GM18520 (cell line): ENCODE data around the gene SPRYD3.
"Not testable (repeated sequence)": the region's sequence is repeated elsewhere in the genome, so short reads cannot be mapped to it uniquely, and the experiment has no call there.

ENCODE experiments used
- ATAC-seq: cut with Tn5 transposase; IDR thresholded peaks from one replicate; pipeline ENCODE4 v1.9.1; 2021; ENCODE audit not compliant: unreplicated experiment

SPRYD3 gene

GRCh38 chr12:53102883-53103807, 24.0 kb upstream of the SPRYD3 start, which contains the start of gene SOAT2:
TSS of gene SOAT2 (plus strand) at chr12:53103486. CDS start at chr12:53103578, 92 bp downstream.
- ATAC-seq, result no peak

GRCh38 chr12:53101931-53102781, 23.0 kb upstream of the SPRYD3 start:
- no peak for ATAC-seq

DNA sequence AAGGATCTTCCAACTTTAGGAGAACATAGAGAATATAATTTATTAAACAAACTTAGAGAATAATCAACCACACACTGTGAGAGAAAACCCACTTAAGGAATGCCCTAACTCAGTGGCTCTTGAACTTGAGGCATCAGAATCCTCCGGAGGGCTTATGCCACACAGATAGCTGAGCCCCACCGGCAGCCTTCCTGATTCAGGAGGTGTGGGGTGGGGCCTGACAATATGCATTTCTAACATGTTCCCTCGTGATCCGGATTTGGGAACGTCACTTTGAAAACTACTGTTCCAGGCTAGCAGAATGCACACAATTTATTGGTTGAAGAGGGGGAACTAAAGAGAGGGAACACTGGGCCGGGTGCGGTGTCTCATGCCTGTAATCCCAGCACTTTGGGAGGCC, 22.1 kb upstream of the SPRYD3 start:
- no peak for ATAC-seq

- ATAC-seq, result no peak
Measured at GRCh38 chr12:53100466-53101151, 21.4 kb upstream of the SPRYD3 start.

DNA sequence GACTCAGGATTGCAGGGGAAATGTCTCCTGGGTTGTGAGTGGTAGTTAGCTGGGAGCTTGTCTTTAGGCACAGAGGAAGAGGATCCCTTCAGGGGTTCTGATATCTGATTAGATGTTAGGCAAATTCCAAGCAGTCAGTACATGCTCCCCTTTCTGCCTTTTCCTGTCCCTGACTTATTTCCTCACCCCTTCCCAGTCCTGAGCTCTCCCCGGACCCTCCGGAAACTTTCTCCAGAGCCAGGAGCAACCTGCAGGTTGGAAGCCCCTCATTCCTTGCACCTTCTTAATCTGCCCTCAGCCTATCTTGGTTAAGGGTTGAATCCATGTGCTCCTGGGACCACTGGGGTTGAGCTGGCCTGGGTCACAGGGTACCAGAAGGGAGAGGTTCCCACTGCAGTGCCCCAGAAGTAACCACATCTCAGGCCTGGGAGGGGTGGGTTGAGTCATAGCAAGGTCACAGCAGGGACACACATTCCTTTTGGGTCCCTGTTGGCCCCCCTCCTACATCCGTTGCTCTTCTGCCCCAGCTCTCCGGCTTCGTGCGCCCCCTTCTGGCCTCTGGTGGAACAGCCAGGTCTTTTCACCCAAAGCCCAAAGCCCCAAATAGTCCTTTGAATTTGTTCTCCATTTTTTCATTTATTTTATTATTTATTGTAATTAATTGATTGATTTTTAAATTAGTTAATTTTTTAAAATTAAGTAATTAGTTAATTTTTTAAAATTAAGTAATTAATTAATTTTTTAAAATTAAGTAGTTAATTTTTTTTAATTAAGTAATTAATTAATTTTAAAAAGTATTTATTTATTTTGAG, 20.1 kb upstream of the SPRYD3 start:
- no peak for ATAC-seq

- no peak for ATAC-seq
Measured at GRCh38 chr12:53098354-53098981, 19.3 kb upstream of the SPRYD3 start.

- ATAC-seq, result no peak
Measured at GRCh38 chr12:53097564-53098353, 18.6 kb upstream of the SPRYD3 start, which contains the start of gene IGFBP6. TSS of gene IGFBP6 (plus strand) at chr12:53097667. CDS start at chr12:53097718, 51 bp downstream.

- no peak for ATAC-seq
Measured at GRCh38 chr12:53097207-53097563, 18.0 kb upstream of the SPRYD3 start.

DNA sequence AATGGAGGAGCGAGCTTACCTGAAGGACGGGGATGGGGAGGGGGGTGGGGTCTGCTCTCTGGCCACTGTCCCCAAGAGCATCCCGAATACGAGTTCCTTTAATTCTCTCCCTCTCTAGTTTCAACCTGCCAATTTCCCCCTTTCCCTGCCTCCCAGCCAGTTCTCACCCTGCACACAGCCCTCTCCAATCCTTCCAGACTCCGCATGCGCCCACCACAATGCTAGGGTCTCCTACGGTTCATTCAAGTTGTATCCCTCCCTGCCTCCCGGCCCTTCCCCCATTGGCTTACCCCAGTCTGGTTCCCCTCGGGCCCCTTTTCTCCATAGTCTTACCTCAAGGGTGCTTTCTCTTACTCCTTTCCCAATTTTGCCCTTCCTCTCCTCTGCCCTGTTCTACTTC, 17.6 kb upstream of the SPRYD3 start:
- no peak for ATAC-seq

DNA sequence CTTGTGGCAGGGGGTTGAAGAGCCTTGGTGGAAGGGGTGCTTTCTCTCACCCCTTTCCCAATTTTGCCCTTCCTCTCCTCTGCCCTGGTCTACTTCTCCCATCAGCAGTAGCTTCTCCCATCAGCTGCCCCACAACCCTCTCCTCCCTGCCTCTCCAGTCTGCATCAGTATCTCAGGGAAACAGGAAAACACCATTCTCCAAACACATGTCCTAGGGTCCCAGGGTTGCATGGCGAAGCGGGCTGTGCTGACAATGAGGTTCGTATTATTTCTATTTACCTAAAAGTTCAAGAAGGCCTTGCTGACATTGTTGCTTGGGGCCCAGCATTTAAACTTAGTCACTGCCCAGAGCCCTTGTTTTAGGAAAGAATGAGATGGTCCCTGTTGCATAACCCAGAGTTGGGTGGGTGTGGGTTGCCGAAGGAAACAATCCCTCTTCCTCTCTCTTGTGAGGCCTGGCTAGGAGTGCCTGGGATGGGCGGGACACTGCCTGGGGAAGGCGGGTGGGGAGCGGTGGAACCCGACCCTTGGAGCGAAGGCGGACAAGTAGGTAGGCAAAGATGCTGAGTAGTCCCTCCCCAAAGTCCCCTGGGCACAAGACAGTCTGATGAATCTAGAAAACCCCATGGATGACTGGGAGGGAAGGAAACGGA, 17.0 kb upstream of the SPRYD3 start:
- ATAC-seq, result no peak

DNA sequence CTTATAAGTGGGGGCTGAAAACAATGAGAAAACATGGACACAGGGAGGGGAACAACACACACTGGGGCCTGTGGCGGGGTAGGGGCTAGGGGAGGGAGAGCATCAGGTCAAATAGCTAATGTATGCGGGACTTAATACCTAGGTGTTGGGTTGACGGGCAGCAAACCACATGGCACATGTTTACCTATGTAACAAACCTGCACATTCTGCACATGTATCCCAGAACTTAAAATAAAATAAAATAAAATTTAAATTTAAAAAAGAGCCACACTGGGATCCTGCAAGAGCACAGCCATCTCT, 16.4 kb upstream of the SPRYD3 start:
- not testable (repeated sequence) for ATAC-seq

- ATAC-seq, result not testable (repeated sequence)
Measured at GRCh38 chr12:53094796-53095595, 15.8 kb upstream of the SPRYD3 start.

DNA sequence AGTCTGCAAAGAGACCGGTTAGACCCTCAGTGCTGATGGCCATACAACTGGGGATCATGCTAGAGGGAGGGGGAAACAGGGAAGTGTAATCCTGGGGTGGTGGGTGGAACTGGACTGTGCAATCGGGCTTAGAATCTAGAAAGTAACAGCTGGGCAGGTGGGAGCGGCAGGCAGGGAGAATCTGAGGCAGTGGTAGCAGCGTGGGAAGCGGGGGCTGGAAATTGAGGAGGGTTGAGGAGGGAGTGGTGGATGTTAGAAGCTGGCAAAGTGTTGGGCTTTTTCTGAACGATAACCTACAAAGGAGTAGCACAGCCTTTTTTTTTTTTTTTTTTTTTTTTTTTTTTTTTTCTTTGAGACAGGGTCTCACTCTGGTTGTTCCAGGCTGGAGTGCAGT, 15.2 kb upstream of the SPRYD3 start:
- no peak for ATAC-seq

DNA sequence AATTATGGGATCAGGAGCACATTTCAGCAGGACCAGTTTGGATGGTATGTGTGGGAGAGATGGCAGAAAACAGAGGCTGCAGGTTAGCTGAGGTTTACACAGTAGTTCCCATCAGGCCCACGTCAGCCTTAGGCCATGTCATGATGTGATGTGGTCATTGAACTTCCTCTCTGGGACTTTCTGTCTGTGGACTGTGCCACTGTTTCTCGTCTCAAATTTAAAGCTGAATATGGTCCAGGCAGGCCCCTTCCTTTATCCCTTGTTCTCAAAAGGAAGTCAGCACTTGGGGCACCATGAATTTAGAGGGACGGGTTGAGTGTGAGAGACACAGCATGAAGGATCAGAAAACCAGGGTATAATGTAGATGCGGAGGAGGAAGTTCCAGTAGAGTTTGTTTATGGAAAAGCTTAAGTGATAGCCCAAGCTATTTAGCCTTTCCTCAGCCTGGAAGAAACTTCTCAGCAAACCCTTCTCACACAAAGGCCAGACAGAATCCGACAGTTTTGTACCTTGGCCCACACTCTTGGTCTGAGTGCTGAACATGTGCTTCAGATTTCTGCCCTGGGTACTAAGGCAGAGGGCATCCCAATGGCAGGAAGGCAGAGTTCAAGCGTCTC, 14.7 kb upstream of the SPRYD3 start:
- no peak for ATAC-seq

DNA sequence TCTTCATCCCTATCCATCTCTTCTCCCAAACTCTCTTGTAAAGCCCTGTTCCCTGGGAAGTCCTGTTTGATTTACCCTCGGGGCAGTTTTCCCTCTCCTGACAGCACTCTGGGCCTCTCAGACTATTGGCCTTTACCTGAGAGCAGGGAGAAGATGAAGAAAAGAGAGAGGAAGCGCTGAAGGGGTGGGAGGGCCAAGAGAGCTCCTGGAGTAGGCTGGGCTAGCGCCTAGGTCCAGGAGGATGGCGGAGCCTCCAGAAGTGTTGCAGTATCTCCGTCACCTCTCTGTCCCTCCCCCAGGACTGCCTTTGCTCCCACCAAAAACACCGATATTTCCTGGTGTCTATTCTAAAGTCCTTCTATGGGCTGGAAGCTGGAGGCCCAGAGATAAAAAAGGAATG, 12.6 kb upstream of the SPRYD3 start:
- ATAC-seq, result no peak

- ATAC-seq, result no peak
Measured at GRCh38 chr12:53090554-53090953, 11.4 kb upstream of the SPRYD3 start.

GRCh38 chr12:53090105-53090504, 10.9 kb upstream of the SPRYD3 start:
- ATAC-seq, result no peak

GRCh38 chr12:53086361-53086760, 7.2 kb upstream of the SPRYD3 start:
- ATAC-seq, result no peak
